ACHN (cell line): ENCODE results near the gene ZNF91.
A peak's percentile ranks its signal among the peaks of the same experiment; 100 is the strongest.
"Not testable (repeated sequence)": the region's sequence is repeated elsewhere in the genome, so short reads cannot be mapped to it uniquely, and the experiment has no call there.

Source experiments
- DNase-seq: peaks from one replicate; pipeline ENCODE4 v3.0.0-alpha.2; 2015
- in situ Hi-C: cut with HindIII; loops from 2 replicates; pipeline ENCODE4 v1.10.0; 2017; ENCODE audit warnings: low sequenced_read_pairs, low pct_ligation_motif_present, low pct_unique_long_range_greater_than_20kb

The ZNF91 gene

DNA sequence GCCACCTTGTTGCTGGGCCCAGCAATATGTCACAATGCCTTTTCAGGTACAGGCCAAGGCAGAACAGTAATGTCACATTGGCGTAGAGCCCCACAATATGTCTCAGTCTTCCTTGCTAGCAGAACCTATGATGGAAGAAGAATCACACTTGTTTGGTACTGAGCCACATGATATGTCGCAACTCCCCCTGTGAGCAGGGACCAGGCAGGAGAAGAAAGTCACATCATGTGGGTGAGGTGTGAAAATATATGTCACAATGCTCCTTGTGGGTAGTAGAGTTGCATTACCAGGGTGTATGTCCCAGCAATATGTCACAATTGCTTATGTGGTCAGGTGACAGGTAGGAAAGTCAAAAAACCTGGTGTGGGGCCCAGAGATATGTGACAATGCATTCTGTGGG lies 7.1 kb upstream of the ZNF91 start:
- no peak for DNase-seq
- in situ Hi-C loops: no loop called here

DNA sequence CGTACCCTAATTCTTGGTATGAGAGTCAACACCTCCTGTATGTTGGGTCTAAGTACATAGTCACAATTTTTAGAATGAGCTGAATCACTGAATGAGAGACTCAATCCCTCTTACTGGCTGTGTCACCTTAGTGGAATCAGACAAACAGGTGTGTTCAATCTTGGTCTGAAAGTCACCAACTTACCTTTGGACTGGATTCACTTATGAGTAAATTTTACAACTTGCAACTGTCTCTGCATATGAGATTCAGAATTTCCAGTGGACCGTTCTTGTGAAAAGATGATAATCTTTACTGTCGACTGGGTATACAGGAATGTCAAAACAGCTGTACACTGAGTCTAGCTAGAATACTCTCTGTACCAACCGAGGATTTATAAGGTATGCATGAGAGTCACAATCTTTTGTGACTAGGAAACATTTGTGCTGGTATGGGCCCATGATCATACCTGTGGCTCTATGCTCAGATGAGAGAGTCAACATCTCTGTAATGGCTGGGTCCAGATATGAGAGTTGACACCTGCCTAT lies 5.9 kb upstream of the ZNF91 start:
- in situ Hi-C loops: no loop called here
- no peak for DNase-seq

DNA sequence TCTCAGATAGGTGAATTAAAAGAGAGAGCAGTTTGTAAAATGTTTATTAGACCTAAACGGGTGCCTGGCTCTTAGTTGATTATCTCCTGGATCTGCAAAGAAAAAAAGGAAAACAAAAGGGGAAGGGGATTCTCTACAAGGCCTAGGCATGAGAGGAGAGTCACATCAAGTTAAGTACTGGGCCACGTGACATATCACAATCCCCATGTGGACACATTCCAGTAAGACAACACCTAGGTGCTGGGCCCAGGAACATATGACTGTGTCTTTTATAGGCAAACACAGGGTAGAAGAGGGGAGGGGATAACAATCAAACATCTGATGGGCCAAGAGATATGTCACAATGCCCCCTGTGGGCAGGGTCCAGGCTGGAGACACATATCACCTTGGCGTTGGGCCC lies 4.2 kb upstream of the ZNF91 start:
- in situ Hi-C loops: no loop called here

DNA sequence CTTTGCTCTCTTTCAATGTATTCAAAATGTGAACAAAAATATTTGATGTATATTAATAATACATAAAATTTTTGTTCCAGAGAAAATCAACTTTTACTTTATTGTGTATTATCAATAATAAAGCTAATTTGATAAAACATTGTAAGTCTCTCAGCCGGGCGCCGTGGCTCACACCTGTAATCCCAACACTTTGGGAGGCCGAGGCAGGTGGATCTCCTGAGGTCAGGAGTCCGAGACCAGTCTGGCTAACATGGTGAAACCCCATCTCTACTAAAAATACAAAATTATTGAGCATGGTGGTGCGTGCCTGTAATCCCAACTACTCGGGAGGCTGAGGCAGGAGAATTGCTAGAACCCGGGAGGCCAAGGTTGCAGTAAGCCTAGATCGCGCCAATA lies 449 bp upstream of the ZNF91 start:
- in situ Hi-C loops, DNase-seq: not testable (repeated sequence)

More for the DNA sequence above, 4.2 kb upstream of the ZNF91 start:
- DNase-seq: no peak

DNA sequence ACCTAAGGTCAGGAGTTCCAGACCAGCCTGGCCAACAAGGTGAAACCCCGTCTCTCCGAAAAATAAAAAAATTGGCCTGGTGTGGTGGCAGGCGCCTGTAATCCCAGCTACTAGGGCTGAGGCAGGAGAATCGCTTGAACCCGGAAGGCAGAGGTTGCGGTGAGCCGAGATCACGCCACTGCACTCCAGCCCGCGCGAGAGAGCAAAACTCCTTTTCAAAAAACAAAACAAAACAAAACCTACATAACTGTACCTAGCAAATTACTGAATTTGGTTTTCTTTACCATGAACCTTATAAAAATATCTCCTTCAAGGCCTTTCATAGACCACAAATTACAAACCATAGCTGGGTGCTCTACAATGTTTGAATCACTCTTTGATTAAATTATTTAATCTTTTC lies 760 bp downstream of the ZNF91 start:
- in situ Hi-C loops: no loop called here

DNA sequence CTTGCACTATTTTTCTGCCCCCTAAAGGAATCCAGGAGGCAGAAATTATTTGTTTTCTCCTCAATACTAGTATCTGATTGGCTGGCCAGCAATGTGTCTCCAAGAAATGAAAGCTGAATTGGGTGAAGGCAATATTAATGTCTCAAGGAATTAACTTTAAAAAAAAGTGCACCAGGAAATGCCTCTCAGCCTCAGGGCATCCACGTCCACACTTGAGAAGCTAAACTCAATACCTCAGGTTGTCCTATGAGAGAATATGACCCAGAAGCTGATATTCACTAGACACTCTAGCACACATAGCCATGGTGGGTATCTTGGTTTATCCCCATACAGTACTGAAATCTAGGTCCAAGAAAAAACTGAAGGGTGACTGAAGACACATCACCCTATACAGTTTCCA lies 2.1 kb downstream of the ZNF91 start:
- in situ Hi-C loops: no loop called here
- DNase-seq: no peak

More for the DNA sequence above, 760 bp downstream of the ZNF91 start:
- peak; percentile 2 for DNase-seq

DNA sequence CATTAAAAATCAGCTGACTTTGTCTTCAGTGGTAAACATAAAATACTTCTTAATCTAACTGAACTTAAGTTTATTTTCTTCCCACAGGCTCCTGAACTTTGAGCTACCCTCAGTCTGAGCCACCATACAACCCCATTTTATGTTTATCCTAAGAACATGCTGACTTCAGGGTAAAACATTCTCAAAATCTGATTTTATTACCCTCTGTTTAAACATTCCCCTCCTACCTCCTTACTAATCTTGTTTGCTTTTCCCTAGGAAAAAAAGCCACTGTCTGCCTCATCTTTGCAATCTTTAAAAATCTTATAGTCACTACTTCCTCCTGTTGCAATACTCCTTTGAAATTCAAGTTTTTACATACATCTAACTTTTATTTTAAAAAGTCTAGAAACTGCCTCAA lies 4.0 kb downstream of the ZNF91 start:
- in situ Hi-C loops: no loop called here
- DNase-seq: no peak

DNA sequence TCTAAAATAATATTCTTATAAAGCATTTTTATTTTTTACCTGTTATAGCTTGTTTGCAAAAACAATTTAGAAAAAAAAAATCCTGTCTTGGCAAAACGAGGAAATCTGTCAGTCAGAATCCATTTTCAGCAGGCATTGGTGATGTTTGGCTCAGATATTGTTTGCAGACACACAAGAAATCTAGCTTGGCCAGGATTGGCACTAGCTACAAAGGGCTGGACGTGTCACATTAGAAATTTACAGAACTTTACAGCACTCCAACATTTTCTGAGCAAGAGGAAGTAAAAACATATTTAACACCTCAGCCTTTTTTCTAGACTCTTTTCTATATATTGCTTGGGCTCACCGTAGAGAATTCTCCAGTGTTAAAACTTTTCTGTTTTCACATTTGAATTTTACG lies 9.9 kb downstream of the ZNF91 start:
- in situ Hi-C loops: no loop called here

DNA sequence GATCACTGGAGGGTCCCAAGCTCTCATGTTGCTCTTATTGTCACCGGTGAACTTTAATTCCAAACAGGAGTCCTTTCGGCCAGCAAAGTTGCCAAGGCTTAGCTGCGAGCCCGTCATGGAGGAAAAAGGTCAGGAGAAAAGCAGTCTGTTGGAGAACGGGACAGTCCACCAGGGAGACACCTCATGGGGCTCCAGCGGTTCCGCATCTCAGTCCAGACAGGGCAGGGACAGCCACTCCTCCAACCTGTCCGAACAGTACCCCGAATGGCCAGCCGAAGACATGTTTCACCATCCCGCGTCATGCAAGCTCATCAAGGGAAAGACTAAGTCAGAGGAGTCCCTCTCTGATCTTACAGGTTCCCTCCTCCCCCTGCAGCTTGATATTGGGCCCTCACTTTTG lies 10.4 kb downstream of the ZNF91 start:
- no peak for DNase-seq
- in situ Hi-C loops: no loop called here

More for the DNA sequence above, 9.9 kb downstream of the ZNF91 start:
- DNase-seq: no peak

DNA sequence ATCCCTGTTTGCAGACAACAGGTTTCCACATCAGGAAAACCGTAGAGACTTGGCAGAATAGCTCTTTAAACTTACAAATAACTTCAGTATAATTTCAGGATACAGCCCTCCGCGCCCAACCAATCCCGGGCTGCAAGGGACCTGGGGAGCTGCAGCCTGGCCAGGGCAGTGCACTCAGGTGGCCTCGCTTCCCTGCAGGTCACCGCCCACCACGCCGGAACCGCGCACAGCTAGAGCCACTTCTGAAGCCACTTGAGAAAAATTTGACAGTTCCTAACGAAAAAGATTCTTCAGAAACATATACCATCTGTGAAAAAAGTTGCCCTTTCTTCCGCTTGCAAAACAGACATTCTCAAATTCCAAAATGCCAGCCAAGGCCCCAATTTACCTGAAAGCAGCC lies 11.1 kb downstream of the ZNF91 start:
- DNase-seq: no peak
- in situ Hi-C loops: no loop called here

DNA sequence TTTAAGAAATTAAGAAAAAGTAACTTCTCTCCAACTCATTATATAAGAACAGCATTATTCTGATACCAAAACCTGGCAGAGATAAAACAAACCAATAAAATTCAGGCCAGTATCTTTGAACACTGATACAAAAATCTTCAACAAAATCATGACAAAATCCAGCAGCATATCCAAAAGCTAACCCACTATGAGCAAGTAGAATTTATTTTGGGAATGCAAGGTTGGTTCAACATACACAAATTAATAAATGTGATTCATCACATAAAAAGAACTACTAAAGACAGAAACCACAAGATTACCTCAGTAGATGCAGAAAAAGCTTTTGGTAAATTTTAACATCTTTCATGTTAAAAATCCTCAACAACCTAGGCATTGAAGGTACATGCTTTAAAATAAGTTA lies 12.3 kb downstream of the ZNF91 start:
- no peak for DNase-seq
- in situ Hi-C loops: no loop called here

DNA sequence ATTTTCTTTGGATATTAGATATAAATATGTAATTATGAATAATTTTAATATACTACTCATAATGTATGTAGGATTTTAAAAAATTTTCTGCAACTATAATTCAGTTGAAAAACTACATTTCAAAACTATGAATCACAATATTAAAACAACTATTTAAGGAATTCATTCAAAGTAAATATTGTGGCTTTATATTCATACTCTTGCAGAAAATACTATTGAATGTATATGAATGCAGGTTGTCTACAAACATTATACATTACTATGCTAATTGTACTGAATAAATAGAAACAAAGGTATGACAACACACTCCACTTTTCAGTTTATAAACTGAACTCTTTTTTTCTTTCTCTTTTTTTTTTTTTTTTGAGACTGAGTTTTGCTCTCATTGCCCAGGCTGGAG lies 14.2 kb downstream of the ZNF91 start:
- in situ Hi-C loops: no loop called here
- DNase-seq: no peak

DNA sequence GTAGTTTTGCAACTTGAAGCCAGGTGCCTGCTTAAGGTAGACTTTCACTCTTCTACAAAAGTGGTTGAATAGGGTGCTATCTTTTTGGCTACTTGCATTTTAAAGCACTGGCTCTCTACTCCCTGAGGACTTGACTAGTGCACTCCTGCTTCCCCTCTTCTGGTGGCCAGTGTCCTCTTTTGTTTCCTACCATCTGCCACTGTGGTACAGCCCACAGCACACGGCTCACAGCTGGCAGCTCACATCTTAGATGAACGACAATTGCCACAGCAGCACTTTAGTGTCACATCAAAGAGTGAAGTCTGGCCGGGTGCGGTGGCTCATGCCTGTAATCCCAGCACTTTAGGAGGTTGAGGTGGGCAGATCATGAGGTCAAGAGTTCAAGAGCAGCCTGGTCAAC lies 15.6 kb downstream of the ZNF91 start:
- in situ Hi-C loops, DNase-seq: not testable (repeated sequence)

DNA sequence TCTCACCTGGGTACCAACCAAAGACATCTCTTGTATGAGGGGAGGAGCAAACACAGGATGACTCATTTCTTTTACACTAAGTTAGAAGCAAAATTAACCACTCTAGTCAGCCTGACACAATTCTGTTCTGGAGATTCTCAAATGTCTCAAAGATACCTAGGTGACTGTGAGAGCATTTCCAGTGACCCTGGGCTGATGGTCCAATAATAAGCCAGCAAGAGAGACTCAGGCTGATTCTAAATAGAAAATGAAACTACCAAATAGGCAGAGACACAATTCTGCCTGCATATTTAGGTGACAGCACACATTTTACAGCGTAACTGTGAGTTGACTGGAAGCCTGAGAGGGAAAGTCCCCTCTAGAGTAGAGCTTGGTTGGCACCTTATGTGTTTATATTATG lies 16.3 kb downstream of the ZNF91 start:
- DNase-seq: no peak
- in situ Hi-C loops: no loop called here

DNA sequence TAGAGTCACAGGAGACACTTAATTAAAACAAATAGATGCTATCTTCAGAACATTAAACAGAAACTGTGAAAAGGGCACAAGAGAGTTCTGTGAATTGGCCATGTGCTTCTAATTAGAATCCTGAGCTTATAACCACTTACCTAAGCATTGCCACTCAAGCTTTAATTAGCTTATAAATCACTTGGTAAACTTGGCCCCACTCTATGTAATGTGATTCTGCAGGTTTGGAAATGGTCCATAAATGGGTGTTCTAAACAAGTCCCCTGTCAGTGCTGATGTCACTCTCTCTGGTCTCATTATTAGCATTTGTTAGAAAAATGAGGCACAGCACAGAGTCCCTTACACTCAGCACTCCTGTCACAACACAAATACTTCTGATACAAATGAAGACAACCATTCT lies 18.0 kb downstream of the ZNF91 start:
- no peak for DNase-seq
- in situ Hi-C loops: no loop called here

DNA sequence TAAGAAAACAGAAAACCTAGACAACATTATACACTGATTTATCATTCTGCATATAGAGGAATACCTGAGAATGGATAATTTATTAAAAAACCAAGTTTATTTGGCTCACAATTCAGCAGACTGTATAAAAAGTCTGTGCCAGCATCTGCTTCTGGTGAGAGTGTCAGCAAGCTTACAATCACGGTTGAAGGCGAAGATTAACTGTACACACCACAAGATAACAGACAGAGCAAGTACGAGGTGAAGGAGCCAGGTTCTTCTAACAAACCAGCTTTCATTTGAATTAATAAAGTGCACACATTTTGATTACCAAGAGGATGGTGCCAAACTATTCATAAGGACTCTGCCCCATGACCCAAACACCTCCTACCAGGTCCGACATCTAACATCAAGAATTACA lies 28.8 kb downstream of the ZNF91 start:
- in situ Hi-C loops: no loop called here
- DNase-seq: no peak

DNA sequence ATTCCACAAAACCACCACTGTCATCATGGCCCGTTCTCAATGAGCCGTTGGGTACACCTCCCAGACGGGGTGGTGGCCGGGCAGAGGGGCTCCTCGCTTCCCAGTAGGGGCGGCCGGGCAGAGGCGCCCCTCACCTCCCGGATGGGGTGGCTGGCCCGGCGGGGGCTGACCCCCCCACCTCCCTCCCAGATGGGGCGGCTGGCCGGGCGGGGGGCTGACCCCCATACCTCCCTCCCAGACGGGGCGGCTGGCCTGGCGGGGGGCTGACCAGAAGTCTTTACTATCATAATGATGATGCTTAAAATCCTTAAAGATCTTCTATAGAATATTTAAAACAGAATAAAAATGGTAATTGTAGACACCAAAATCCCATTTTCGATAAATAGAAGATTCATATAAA lies 29.2 kb downstream of the ZNF91 start:
- DNase-seq, in situ Hi-C loops: not testable (repeated sequence)

DNA sequence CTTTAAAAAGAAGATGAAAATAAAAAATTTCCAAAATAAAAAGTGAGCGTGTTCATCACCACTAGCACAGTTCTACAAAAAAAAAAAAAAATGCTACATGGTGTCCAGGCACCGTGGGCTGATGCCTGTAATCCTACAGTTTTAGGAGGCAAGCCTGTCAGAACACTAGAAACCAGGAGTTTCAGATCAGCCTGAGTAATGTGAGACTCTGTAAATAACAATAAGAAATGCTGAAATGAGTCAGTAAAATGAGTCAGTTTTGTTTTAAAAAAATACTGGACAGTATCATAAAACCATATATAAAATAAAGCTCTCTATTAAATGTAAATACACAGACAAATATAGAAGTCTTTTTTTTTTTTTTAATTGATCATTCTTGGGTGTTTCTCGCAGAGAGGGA lies 30.0 kb downstream of the ZNF91 start:
- no peak for DNase-seq
- in situ Hi-C loops: no loop called here

DNA sequence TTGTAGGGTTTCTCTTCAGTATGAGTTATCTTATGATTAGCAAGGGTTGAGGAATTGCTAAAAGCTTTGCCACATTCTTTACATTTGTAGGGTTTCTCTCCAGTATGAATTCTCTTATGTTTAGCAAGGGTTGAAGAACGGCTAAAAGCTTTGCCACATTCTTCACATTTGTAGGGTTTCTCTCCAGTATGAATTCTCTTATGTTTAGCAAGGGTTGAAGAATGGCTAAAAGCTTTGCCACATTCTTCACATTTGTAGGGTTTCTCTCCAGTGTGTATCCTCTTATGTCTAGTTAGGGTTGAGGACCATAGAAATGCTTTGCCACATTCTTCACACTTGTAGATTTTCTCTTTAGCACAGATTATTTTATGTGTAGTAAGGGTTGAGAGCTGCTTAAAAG lies 33.4 kb downstream of the ZNF91 start:
- in situ Hi-C loops, DNase-seq: not testable (repeated sequence)

DNA sequence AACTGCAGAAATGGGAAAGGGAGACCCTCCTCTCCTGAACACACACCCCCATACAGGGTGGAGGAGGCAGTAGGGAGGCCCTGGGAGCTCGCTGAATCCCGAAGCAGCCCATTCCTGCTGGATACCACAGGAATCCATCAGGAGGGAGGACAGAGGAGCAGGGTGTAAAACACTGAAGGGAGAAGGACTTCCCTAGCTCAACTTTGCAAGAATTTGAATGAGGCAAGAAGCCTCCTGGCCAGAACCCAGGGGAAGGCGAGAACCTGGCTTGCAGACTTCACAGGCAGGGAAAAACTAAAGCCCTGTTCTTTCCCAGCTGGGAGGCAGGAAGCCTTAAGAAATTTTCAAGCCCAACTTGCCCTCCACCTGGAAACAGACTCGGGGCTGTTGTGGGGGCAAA lies 43.5 kb downstream of the ZNF91 start:
- DNase-seq: no peak
- in situ Hi-C loops: no loop called here

DNA sequence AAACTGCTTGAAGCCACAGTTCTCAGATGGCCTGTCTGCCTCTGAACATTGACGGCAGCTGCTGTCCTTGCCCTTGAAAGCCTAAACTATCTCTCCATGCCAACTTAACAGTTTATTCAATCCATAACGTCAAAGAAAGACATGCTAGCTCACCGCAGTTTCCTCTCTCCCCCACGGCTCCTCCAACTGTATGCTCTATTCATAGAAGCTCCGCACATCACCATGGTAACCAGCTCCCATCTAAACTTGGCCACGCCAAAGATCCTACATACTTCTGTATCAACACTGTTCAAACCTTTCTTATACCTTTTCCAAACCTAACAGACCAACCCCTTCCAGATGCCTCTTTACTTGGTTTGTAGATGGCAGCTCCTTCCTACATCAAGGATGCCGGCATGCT lies 48.6 kb downstream of the ZNF91 start:
- in situ Hi-C loops: no loop called here
- no peak for DNase-seq
